Nephron (organoid): ENCODE results near the gene UBE2J2.

Experiments
- H3K27ac Mint-ChIP-seq, 3 experiments: 2 replicates each; pipeline ENCODE4 v1.8.0; 2020; ENCODE audit warnings: mixed read lengths in 3 of 3, mild to moderate bottlenecking in 2 of 3, moderate library complexity in 1 of 3
- H3K27me3 Mint-ChIP-seq: 2 replicates; pipeline ENCODE4 v1.8.0; 2021; ENCODE audit warnings: low read depth, mild to moderate bottlenecking, moderate library complexity, mixed read lengths
- H3K36me3 Mint-ChIP-seq: 2 replicates; pipeline ENCODE4 v1.8.0; 2020; ENCODE audit warnings: low read depth, mixed read lengths
- H3K4me1 Mint-ChIP-seq: 2 replicates; pipeline ENCODE4 v1.8.0; 2020; ENCODE audit warnings: mixed read lengths
- H3K4me3 Mint-ChIP-seq, 3 experiments: 2 replicates each; pipeline ENCODE4 v1.8.0; 2020; ENCODE audit warnings: mild to moderate bottlenecking in 3 of 3, mixed read lengths in 3 of 3, moderate library complexity in 2 of 3
- H3K9me3 Mint-ChIP-seq: 2 replicates; pipeline ENCODE4 v1.8.0; 2020; ENCODE audit warnings: mixed read lengths
- CTCF ChIP-seq, 3 experiments: fragments of 200-600 bp; sonication (generic); IDR thresholded peaks; one replicate each; pipeline ENCODE4 v1.5.0; 2021; ENCODE audit warnings: antibody characterized with exemption in 3 of 3; ENCODE audit not compliant: unreplicated experiment in 3 of 3

Gene UBE2J2

GRCh38 chr1:1228596-1229321 is 44.9 kb downstream of the UBE2J2 start:
- H3K9me3 Mint-ChIP-seq = no peaks in the 10 kb centered on the region
- no peak overlapping the region for H3K27ac Mint-ChIP-seq
- H3K27me3 Mint-ChIP-seq = no peaks in the 10 kb centered on the region
- no peak for TF ChIP-seq CTCF (IDR thresholded peaks at IDR 0.05; ENCODE audit: unreplicated experiment in 3 of 3)
- H3K4me3 Mint-ChIP-seq = peak overlapping the region in 1 of 3 experiments; percentile 23
- H3K4me1 Mint-ChIP-seq = peaks cover 22% of the 10 kb centered on the region
- H3K36me3 Mint-ChIP-seq = peaks cover 24% of the 10 kb centered on the region

- H3K27ac Mint-ChIP-seq = no peak overlapping the region
- H3K27me3 Mint-ChIP-seq = no peaks in the 10 kb centered on the region
- H3K4me3 Mint-ChIP-seq = peak overlapping the region in 1 of 3 experiments; percentile 23
- H3K9me3 Mint-ChIP-seq = no peaks in the 10 kb centered on the region
- no peak for TF ChIP-seq CTCF (IDR thresholded peaks at IDR 0.05; ENCODE audit: unreplicated experiment in 3 of 3)
- H3K4me1 Mint-ChIP-seq = peaks cover 16% of the 10 kb centered on the region
- peaks cover 22% of the 10 kb centered on the region for H3K36me3 Mint-ChIP-seq
Observed at GRCh38 chr1:1228187-1228586, 45.5 kb downstream of the UBE2J2 start.

- Mint-ChIP-seq H3K36me3 (peaks cover 29% of the 10 kb centered on the region), H3K4me3 (no peak overlapping the region), H3K4me1 (peaks cover 16% of the 10 kb centered on the region), H3K9me3 (no peaks in the 10 kb centered on the region), H3K27ac (no peak overlapping the region), H3K27me3 (no peaks in the 10 kb centered on the region)
- no peak for TF ChIP-seq CTCF (IDR thresholded peaks at IDR 0.05; ENCODE audit: unreplicated experiment in 3 of 3)
Observed at GRCh38 chr1:1227386-1227785, 46.3 kb downstream of the UBE2J2 start.

GRCh38 chr1:1226566-1227362 is 46.9 kb downstream of the UBE2J2 start:
- H3K9me3 Mint-ChIP-seq = no peaks in the 10 kb centered on the region
- no peak overlapping the region for H3K4me3 Mint-ChIP-seq
- peaks cover 29% of the 10 kb centered on the region for H3K36me3 Mint-ChIP-seq
- no peak overlapping the region for H3K27ac Mint-ChIP-seq
- TF ChIP-seq CTCF (IDR thresholded peaks at IDR 0.05; ENCODE audit: unreplicated experiment in 3 of 3) = no peak
- peaks cover 16% of the 10 kb centered on the region for H3K4me1 Mint-ChIP-seq
- H3K27me3 Mint-ChIP-seq = no peaks in the 10 kb centered on the region

- H3K9me3 Mint-ChIP-seq = no peaks in the 10 kb centered on the region
- peaks cover 11% of the 10 kb centered on the region for H3K4me1 Mint-ChIP-seq
- H3K4me3 Mint-ChIP-seq = peak overlapping the region in 1 of 3 experiments; percentile 26
- H3K27me3 Mint-ChIP-seq = no peaks in the 10 kb centered on the region
- H3K36me3 Mint-ChIP-seq = peaks cover 32% of the 10 kb centered on the region
- H3K27ac Mint-ChIP-seq = no peak overlapping the region
- no peak for TF ChIP-seq CTCF (IDR thresholded peaks at IDR 0.05; ENCODE audit: unreplicated experiment in 3 of 3)
Observed at GRCh38 chr1:1225913-1226312, 47.7 kb downstream of the UBE2J2 start.
